Measurements from ENCODE around the gene C8G.

Gene C8G

GRCh38 chr9:136947028-136947891 lies 2.2 kb downstream of the C8G start:
- no peak overlapping the region for H3K4me3 ChIP-seq (ENCODE audit: low read depth, low read length)
- TF ChIP-seq, protein P1, sequence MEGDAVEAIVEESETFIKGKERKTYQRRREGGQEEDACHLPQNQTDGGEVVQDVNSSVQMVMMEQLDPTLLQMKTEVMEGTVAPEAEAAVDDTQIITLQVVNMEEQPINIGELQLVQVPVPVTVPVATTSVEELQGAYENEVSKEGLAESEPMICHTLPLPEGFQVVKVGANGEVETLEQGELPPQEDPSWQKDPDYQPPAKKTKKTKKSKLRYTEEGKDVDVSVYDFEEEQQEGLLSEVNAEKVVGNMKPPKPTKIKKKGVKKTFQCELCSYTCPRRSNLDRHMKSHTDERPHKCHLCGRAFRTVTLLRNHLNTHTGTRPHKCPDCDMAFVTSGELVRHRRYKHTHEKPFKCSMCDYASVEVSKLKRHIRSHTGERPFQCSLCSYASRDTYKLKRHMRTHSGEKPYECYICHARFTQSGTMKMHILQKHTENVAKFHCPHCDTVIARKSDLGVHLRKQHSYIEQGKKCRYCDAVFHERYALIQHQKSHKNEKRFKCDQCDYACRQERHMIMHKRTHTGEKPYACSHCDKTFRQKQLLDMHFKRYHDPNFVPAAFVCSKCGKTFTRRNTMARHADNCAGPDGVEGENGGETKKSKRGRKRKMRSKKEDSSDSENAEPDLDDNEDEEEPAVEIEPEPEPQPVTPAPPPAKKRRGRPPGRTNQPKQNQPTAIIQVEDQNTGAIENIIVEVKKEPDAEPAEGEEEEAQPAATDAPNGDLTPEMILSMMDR (IDR thresholded peaks at IDR 0.05; ENCODE audit: borderline replicate concordance, insufficient read depth, low read depth, low read length) = no peak

GRCh38 chr9:136947955-136948510 lies 3.0 kb downstream of the C8G start:
- TF ChIP-seq, protein P1 (IDR thresholded peaks at IDR 0.05; ENCODE audit: borderline replicate concordance, insufficient read depth, low read depth, low read length) = peak; percentile 60
- H3K4me3 ChIP-seq (ENCODE audit: low read depth, low read length) = no peak overlapping the region

DNA sequence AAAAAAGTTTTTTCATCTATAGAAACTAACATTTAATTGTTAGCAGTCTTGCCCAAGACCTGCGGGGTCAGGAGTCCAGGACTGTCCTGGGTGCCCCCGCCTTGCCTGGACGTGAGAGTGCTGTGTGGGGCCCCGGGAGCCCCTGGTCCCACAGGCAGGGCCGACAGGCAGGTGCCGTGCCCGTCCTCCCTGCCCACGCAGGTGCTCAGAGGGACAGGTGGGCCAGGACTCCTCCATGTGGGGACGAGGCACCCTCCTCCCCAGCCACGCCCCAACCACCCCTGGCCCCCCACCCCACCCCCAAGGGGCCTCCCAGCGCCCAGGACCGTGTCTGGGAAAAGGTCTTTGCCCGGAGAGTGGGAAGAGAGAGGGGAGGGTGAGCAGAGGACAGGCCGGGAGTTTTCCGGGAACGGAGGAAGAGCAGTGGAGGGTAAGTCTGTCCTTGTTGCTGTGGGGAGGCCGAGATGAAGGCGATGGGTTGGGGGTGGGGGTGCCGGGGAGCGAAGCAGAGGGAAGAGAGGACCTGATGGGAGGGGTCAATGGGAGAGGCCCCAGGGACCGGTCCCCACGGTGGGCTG lies 4.3 kb downstream of the C8G start:
- peak overlapping the region; percentile 65 for H3K4me3 ChIP-seq (ENCODE audit: low read depth, low read length)
- TF ChIP-seq, protein P1 (IDR thresholded peaks at IDR 0.05; ENCODE audit: borderline replicate concordance, insufficient read depth, low read depth, low read length) = no peak

- peak overlapping the region; percentile 65 for H3K4me3 ChIP-seq (ENCODE audit: low read depth, low read length)
- TF ChIP-seq, protein P1 (IDR thresholded peaks at IDR 0.05; ENCODE audit: borderline replicate concordance, insufficient read depth, low read depth, low read length) = peak; percentile 45
Observed at GRCh38 chr9:136949817-136950655, 5.0 kb downstream of the C8G start.

- TF ChIP-seq, protein P1 (IDR thresholded peaks at IDR 0.05; ENCODE audit: borderline replicate concordance, insufficient read depth, low read depth, low read length) = no peak
- H3K4me3 ChIP-seq (ENCODE audit: low read depth, low read length) = no peak overlapping the region
Observed at GRCh38 chr9:136950656-136951276, 5.7 kb downstream of the C8G start.

GRCh38 chr9:136951541-136952320 lies 6.7 kb downstream of the C8G start, which contains the start of gene LCN12:
TSS of gene LCN12 (plus strand) at chr9:136952273. CDS start at chr9:136952328, 55 bp downstream.
- H3K4me3 ChIP-seq (ENCODE audit: low read depth, low read length) = no peak within 1 kb of the TSS
- TF ChIP-seq, protein P1 (IDR thresholded peaks at IDR 0.05; ENCODE audit: borderline replicate concordance, insufficient read depth, low read depth, low read length) = no peak
